Measurements from ENCODE around the gene ZNF69.

DNA sequence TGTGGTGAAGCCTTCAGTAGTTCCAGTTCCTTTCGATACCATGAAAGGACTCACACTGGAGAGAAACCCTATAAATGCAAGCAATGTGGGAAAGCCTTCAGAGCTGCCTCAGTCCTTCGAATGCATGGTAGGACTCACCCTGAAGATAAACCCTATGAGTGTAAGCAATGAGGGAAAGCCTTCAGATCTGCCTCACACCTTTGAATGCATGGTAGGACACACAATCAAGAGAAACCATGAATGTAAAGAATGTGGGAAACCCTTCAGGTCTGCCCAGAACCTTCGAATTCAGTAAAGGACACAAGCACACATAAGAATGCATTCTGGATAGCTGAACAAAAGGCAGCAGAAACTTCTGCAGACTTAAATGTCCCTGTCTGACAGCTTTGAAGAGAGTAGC lies 18.3 kb downstream of the ZNF69 start:
- TF ChIP-seq, protein P1, sequence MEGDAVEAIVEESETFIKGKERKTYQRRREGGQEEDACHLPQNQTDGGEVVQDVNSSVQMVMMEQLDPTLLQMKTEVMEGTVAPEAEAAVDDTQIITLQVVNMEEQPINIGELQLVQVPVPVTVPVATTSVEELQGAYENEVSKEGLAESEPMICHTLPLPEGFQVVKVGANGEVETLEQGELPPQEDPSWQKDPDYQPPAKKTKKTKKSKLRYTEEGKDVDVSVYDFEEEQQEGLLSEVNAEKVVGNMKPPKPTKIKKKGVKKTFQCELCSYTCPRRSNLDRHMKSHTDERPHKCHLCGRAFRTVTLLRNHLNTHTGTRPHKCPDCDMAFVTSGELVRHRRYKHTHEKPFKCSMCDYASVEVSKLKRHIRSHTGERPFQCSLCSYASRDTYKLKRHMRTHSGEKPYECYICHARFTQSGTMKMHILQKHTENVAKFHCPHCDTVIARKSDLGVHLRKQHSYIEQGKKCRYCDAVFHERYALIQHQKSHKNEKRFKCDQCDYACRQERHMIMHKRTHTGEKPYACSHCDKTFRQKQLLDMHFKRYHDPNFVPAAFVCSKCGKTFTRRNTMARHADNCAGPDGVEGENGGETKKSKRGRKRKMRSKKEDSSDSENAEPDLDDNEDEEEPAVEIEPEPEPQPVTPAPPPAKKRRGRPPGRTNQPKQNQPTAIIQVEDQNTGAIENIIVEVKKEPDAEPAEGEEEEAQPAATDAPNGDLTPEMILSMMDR (IDR thresholded peaks at IDR 0.05; ENCODE audit: low read length): no peak
- no peak for TF ChIP-seq EZH2phosphoT487 (IDR thresholded peaks at IDR 0.05; ENCODE audit: low read length)
